ENCODE results near the gene CAPN13. TPM values are rescaled to one million over a fixed set of nuclear protein-coding genes. Genes with fewer than 3 reads are reported as not detected.

CAPN13 gene
- polyA plus RNA-seq, 1 donor (not counting 4 experiments of a cell fraction or from before 2014, with no cell fraction given), result not detected

DNA sequence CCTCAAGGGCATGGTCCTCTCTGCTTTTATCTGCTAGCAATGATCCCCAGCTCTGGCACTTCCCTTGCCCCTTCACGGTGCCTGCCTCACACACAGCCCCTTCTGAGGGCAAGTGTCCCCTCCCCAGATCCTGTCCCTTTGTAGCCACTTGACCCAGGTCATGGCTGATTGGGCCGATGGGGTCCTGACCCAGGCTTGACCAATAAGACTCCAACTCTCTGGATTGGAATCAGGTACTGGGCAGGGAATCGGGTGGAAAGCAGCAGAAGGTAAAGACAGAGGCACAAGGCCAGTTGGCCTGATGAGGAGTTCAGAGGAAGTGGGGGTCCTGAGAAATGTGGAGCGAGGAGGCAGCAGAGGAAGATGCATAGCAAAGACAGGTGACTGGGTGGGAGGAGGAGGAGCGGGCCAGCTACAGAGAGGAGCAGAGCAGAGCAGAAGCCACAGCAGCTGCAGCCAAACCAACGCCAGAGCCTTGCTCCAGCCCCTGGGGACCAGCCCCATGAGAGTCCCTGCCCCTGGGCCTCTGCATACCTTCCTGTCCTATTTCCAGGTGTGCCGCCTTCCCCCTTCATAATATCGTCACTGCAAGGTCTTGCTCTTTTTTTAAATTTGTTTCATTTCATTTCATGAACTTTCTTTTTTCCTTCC lies 39.1 kb downstream of the CAPN13 start:
- dilution Hi-C loops (cut with MboI; ENCODE audit: extremely low pct_ligation_motif_present, low sequenced_read_pairs), result no loop called here
- Histone ChIP-seq H3K4me1 (ENCODE audit: control insufficient read depth, extremely low read depth, insufficient read depth, low read length) (no peaks in the 10 kb centered on the region), H3K36me3 (ENCODE audit: control insufficient read depth in 2 of 2, extremely low read depth in 1 of 2, insufficient read depth in 2 of 2, low read length in 2 of 2) (no peaks in the 10 kb centered on the region), H3K79me2 (ENCODE audit: control insufficient read depth, insufficient read depth, low read length) (no peaks in the 10 kb centered on the region), H3K9me1 (ENCODE audit: control insufficient read depth, extremely low read depth, insufficient read depth, low read length) (no peaks in the 10 kb centered on the region), H3K4me2 (ENCODE audit: control insufficient read depth, extremely low read depth, insufficient read depth, low read depth, low read length) (no peak overlapping the region), H3K27ac (ENCODE audit: control insufficient read depth, insufficient read depth, low read length) (no peak overlapping the region), H4K20me1 (ENCODE audit: control insufficient read depth, extremely low read depth, insufficient read depth, low read length) (no peaks in the 10 kb centered on the region), H3K9ac (ENCODE audit: control insufficient read depth, extremely low read depth, insufficient read depth, low read length) (no peak overlapping the region), H2AFZ (ENCODE audit: control insufficient read depth, low read length) (no peak overlapping the region), H3K9me3 (ENCODE audit: control insufficient read depth, low read depth, low read length) (no peaks in the 10 kb centered on the region), H3K4me3 (ENCODE audit: control insufficient read depth in 2 of 3, extremely low read depth in 1 of 3, insufficient read depth in 2 of 3, low read depth in 1 of 3, low read length in 3 of 3) (no peak overlapping the region), H3K27me3 (ENCODE audit: control insufficient read depth, extremely low read depth, insufficient read depth, low read length) (peaks cover 16% of the 10 kb centered on the region)
- FAIRE-seq (no peak), DNase-seq (ENCODE audit: low read depth, low spot score) (no peak)
- no peak for TF ChIP-seq EZH2 (IDR thresholded peaks at IDR 0.05; ENCODE audit: low read length)
- TF ChIP-seq CTCF (optimal IDR thresholded peaks at IDR 0.05 in 1 of 3, IDR thresholded peaks at IDR 0.05 in 1 of 3, conservative IDR thresholded peaks at IDR 0.05 in 1 of 3; ENCODE audit: extremely low read depth in 1 of 3, insufficient read depth in 2 of 3, low read length in 3 of 3), result no peak

GRCh38 chr2:30766666-30767065 lies 40.6 kb downstream of the CAPN13 start:
- Histone ChIP-seq H3K9me3 (ENCODE audit: control insufficient read depth, low read depth, low read length) (no peaks in the 10 kb centered on the region), H3K9ac (ENCODE audit: control insufficient read depth, extremely low read depth, insufficient read depth, low read length) (no peak overlapping the region), H3K27ac (ENCODE audit: control insufficient read depth, insufficient read depth, low read length) (no peak overlapping the region), H3K4me3 (ENCODE audit: control insufficient read depth in 2 of 3, extremely low read depth in 1 of 3, insufficient read depth in 2 of 3, low read depth in 1 of 3, low read length in 3 of 3) (no peak overlapping the region), H3K79me2 (ENCODE audit: control insufficient read depth, insufficient read depth, low read length) (no peaks in the 10 kb centered on the region), H4K20me1 (ENCODE audit: control insufficient read depth, extremely low read depth, insufficient read depth, low read length) (no peaks in the 10 kb centered on the region), H3K36me3 (ENCODE audit: control insufficient read depth in 2 of 2, extremely low read depth in 1 of 2, insufficient read depth in 2 of 2, low read length in 2 of 2) (no peaks in the 10 kb centered on the region), H3K27me3 (ENCODE audit: control insufficient read depth, extremely low read depth, insufficient read depth, low read length) (peaks cover 16% of the 10 kb centered on the region), H3K4me2 (ENCODE audit: control insufficient read depth, extremely low read depth, insufficient read depth, low read depth, low read length) (no peak overlapping the region), H3K4me1 (ENCODE audit: control insufficient read depth, extremely low read depth, insufficient read depth, low read length) (no peaks in the 10 kb centered on the region), H2AFZ (ENCODE audit: control insufficient read depth, low read length) (no peak overlapping the region), H3K9me1 (ENCODE audit: control insufficient read depth, extremely low read depth, insufficient read depth, low read length) (no peaks in the 10 kb centered on the region)
- FAIRE-seq, result no peak
- DNase-seq (ENCODE audit: low read depth, low spot score), result no peak
- dilution Hi-C loops (cut with MboI; ENCODE audit: extremely low pct_ligation_motif_present, low sequenced_read_pairs), result no loop called here
- TF ChIP-seq CTCF (optimal IDR thresholded peaks at IDR 0.05 in 1 of 3, IDR thresholded peaks at IDR 0.05 in 1 of 3, conservative IDR thresholded peaks at IDR 0.05 in 1 of 3; ENCODE audit: extremely low read depth in 1 of 3, insufficient read depth in 2 of 3, low read length in 3 of 3) (no peak), EZH2 (IDR thresholded peaks at IDR 0.05; ENCODE audit: low read length) (no peak)

All from keratinocyte (primary cell).